GM18508 (cell line): ENCODE results near the gene CNDP2.
A peak's percentile ranks its signal among the peaks of the same experiment; 100 is the strongest.

Experiments
- ATAC-seq: cut with Tn5 transposase; IDR thresholded peaks from one replicate; pipeline ENCODE4 v1.9.1; 2021; ENCODE audit warnings: moderate number of reproducible peaks; ENCODE audit not compliant: insufficient read depth, unreplicated experiment

CNDP2 gene

DNA sequence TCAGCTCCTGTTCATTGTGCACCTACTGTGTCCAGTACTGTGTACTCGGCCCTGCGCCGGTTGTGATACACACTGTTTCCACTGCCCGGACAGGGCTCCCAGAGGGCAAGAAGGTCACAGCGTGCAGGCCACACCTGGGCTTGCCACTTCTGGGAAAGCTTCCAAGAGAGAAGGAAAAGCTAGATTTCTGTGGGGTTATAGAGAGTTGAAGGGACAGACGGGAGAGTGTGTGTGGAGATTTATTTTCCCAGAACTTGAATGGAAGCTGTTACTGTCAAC, 34.4 kb downstream of the CNDP2 start:
- ATAC-seq: no peak

DNA sequence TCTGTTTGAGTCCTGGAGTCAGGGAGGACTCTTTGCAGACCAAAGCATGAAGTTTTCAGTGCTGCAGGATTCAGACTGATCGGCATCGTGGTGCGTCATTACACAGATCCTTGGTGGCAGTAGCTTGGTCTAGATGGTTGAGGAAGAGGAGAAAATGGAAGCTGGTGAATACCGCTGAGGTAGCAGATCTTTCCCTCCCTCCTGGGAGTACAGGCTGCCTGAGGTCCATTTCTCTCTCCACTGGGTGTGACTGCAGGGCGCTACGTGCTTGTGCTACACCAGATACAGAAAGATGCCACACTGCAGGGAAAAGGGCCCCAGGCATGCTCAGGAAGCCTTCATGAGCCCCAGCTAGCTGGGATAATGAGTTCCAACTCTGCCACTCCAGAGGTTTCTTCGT, 34.9 kb downstream of the CNDP2 start:
- no peak for ATAC-seq

DNA sequence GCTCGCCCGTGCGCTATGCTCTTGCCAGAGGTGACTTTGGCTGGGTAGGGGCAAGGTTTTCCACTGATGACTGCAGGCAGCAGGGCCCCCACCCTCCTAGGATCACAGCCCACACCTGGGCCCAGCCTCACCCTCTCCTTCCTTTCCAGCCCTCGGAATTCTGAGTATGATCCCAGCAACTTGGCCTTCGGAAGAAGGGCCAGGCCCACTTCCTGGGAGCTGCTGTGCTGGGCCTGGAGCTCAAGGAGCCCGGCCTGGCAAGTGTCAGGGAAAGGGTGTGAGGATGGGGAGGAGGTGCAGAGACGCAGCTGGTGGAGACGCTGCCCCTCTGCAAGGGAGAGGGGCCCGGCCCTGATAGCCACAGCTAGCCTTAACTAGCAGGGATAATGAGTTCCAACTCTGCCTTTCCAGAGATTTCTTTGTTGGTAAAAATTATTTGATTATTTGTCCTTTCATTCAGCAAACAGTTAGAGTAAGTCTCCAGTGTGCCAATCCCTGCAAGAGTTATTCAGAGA, 36.4 kb downstream of the CNDP2 start:
- ATAC-seq: no peak

DNA sequence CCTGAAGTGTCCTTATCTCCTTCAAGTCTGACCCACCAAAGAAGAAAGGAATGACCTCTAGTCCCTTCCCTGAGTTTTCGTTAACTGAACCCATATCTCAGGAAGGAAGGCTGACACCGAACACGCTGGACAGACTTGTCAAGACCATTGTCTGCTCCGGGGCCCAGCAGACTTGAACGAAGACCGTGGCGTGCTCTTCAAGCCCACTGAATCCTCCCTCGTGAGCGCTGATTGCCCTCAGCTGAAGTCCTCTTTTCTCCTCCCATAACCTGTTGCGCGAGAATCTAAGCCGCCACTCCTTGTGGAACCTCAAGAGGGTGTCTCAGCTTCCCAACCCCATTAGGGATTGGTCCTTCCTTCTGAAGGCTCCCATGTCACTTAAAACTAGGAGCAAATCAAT, 37.5 kb downstream of the CNDP2 start:
- no peak for ATAC-seq

DNA sequence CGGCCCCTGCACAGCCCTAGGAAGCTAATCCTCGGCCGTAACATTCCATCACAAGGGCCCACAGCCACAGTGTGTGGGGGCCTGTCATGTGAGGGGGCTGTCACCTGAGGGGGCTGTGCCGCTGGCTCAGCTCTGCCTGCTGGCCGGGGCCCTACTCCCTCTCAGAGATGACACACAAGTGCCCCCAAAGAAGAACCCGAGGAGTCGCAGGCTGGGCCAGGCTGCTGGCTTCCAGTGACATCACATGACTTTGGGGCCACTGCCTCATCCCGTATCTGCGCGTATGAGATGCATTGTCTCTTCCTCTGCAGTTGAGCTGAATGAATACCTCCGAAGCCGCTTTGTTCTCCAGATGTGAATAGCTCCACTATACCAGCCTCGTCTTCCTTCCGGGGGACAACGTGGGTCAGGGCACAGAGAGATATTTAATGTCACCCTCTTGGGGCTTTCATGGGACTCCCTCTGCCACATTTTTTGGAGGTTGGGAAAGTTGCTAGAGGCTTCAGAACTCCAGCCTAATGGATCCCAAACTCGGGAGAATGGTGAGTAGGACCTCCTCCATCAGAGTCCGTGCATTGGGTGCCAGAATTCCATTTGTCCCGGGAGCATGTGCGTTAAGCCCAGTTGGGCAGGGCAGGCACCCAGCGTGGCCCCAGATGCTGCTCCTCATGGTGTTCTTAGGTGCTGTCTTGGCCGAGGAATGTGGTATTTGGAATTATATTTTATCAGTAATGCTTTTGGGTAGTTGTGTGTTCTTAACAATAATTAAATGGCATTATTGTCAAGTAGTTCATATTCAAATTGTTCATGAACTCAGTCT, 38.2 kb downstream of the CNDP2 start, which contains the start of gene CNDP1:
CNDP1 (plus strand) TSS at position 351 of the 820 bp plus-strand sequence; CDS start at position 519, 168 bp downstream.
- ATAC-seq: no peak

DNA sequence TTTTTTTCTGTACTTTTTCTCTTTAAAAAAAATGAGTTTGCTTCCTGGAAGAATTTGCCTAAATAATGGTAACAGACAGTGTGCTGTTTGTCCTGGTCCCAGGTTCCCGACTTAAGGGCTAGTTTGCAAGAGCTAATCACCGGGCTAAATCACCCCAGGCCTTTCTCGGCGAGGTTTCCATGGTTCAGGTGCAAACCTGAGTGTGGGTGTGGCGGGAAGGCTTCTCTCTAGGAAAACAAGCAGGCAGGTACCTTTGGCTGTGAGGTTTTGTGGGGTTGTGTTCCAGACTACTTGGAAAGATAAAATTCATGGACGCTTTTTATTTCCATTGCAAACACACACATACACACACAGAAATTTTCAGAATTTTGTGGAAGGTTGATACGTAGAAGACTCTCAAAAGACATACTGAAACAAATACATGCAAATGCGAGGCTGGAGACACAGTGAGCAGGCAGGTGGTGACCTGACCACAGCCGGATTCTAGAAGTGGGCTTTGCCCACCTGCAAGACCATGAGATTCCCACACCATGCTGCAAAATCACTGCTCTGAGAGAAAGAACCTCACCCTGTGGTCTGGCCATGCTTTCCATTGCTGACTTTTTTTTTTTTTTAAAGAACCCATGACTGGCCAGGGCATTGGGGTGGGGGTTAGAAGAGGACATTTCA, 39.0 kb downstream of the CNDP2 start:
- no peak for ATAC-seq

DNA sequence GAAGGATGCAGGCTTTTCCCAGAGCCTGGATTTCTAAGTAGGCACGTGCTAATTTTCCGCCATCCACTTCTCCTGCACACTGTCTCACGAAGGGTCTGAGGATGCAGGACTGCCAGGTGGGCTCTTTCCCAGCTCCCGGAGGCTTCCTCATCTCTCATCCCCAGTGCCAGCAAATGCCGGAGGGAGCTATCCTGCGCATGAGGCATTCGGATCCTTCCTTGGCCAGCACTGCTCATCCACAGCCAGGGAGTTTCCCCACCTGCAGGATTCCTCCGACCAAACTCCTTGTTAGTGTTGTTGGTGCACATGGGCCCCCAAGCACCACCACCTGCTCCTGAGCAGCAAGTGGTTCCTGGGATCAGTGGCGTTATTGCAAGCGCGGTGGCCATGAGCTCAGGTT, 43.1 kb downstream of the CNDP2 start:
- ATAC-seq: no peak

DNA sequence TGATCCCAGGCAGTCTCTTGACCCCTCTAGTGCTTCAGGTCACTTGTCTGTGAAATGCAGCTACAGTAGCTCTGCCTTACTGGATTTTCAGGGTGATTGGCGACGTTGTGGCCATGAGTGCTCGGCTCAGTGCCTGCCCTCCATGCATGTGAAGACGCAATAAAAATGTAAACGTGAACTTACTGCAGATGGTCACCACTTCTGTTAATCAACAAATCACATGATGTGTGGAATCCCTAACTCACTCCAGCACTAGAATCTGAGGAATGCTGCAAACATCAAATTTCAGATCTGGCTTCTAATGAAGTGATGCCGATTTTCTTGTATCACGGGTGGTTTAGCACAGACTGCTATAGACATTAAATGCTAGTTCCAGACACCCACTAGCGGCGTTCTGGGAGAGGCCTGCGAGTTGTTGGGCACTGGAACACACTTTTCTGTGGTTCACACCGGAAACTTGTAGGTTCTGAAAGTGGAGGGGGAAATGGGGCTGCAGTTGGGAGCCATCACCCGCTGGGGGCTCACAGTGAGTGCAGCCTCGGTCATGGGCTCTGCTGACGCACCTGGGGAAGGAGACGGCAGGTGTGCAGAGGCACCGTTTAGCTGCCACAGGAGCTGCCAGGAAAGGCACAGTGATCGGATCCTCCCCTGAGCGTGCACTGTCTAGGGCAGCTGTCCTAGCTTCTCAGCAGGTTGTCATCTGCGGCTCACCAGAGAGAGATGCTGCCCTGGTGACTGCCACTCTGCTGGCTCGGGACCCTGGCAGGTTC, 44.7 kb downstream of the CNDP2 start:
- no peak for ATAC-seq

DNA sequence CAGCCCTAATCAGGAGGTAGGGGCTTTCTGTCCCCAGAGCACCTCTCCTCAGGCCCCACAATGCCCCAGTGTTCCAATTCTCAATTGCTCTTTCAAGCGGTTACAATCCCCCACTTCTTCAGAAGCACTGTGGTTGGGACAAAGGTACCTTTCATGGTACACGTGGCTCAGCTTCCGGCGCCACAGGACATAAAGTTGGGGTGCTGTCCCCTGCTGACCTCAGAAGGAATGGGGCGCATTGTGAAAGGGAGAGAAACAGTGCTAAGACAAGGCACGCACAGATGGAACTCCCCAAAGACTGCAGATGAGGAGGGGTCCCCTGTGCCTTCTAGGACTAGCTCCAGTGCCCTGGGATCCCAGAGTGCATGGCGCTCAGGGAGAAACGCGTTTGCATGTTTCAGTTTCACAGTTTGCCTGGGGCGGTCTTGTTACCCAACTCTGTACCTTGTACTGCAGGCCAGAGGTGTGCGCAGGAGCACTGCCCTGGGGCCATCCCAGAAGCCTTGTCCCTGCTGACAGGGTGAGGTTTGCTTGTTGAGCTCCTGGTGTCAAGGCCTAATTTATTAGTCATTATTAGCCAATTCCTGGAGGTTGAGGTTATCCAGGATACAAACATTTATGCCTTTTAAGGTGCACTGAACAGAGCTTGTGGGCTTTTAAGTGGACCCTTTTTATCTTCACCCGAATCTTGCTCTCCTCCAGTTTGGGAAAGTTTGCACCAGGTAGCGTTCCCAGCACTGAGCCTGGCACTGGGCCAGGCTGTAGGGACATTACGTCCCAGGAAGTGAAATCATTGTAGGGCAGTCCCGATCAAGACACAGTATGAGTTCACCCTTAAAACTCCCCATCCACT, 45.8 kb downstream of the CNDP2 start:
- ATAC-seq: no peak

DNA sequence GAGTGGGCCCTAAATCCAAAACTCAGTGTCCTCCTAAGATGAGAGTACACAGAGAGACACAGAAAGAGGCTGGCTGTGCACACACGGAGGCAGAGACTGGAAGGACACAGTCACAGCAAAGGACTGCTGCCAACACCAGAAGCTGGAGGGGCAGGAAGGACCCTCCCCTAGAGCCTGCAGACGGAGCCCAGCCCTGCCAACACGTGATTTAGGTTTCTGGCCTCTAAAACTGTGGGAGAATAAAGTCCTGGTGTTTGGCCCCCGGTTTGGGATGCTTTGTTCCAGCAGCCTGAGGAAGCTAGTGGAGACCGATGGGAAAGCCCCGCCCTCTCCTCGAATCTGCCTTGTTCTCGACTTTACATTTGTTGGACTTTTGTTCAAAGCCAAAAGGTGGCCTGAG, 48.7 kb downstream of the CNDP2 start:
- ATAC-seq: no peak

DNA sequence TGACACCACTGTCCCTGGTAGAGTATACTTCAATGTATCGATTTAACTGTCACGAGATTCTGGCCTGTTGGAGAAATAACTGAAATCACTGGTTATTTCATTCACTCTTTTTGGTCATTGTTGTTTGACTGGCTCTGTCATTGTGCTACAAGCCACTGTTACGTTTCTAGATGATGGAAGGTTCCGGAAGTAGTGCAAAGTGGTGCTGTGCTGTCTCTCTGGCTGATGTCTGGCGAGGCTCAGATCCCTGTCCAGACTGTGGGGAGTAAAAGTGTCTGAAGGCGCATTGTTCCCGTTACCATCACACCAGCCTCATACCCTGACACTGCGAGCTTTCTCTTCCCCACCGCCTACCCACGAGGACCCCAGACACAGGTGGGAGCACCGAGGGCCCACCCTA, 49.8 kb downstream of the CNDP2 start:
- no peak for ATAC-seq

DNA sequence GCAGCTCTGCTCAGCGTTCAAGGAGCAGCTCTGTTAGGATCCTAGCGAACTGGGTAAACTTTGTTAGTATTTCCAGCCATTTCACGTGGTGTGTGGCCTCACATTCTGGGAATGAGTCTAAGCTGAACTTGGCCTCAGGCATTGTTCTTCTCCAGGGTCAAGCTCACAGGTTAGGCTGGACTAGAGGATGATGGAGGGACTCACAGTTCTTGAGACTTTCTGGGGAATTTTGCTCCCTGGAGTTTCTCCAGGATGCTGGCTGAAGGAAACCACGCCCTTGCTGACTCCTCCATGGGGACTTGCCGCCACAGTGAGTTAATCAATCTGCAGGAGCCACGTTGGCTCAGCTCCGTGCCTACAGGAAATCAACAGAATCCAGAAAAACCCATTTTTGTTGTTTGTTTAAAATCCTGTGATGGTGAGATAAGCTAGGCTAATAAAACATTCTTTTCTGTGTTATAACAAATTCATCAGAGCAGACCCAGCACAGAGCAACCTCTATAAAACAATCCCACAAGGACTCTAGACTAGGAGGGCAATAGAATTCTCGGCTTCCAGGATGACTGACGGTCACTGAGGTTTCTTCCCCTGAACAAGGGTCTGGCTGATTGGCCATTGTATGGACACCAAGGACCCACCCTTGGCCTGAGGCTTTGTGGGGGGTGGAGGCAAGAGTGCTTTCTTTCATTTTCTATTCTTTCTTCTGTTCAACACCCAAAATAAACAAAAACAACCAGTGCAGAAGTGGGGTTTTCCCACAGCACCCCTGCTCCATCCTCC, 50.8 kb downstream of the CNDP2 start:
- no peak for ATAC-seq

DNA sequence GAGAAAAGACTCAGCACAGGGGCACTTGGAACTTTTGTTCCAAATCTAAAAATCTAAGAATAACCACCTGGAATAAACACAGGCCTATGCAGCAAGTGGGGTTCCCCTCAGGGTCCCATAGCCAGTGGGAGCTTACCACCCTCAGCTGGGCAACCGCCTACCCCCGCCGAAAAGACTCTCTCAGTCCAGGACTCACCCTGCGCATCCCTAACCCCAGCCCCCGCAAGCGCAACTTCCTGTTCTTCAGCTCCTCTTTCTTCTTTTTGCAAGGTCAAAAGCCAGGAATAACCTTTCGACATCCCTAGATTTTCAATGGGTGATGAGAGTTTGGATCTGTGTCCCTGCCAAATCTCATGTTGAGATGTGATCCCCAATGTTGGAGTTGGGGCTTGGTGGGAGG, 51.7 kb downstream of the CNDP2 start:
- ATAC-seq: no peak

DNA sequence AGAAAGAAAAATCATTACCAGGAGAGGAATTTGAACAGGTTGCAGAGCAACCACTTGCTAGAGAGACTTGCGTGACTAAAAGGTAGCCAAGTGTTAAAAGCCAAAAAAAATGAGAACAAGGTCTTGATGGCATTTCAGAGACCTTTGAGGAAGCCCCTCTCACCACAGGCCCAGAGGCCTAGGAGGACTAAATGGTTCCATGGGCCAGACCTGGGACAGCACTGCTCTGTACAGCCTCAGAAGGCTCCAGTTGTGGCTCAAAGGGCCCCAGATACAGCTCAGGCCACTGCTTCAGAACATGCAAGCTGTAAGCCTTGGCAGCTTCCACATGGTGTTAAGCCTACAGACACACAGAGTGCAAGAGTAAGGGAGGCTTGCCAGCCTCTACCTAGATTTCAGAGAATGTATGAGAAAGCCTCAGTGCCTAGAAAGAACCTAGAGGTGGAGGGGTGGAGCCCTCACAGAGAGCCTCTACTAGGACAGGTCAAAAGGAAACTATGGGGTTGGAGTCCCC, 53.5 kb downstream of the CNDP2 start:
- no peak for ATAC-seq

DNA sequence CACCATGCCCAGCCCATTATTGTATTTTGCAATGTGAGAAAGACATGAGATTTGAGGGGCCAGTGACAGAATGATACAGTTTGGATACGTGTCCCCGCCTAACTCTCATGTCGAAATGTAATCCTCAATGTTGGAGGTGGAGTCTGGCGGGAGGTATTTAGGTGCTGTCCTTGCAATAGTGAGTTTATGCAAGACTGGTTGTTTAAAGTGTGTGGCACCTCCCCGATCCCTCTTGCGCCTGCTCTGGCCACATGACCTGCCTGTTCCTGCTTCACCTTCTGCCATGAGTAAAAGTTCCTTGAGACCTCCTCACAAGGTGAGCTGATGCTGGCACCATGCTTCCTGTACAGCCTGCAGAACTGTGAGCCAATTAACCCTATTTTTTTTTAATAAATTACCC, 54.7 kb downstream of the CNDP2 start:
- ATAC-seq: no peak

DNA sequence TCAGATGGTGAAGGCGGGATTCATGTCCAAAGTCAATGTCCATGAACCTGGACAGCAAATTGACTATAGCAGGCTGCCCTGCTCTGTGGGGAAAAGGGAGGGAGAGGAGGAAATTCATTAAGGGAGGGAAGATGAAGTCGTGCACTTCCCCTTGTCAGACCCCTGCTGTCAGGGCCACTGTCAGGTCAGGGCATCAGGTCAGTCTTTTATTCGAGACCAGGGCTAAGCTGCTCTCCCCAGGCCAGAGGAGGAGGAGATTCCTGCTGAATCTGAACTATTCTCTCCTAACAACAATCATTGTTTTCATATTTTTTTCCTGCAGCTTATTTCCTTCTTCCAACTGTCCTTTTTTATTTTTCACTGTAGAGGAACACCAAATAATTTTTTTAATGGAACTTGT, 55.3 kb downstream of the CNDP2 start:
- no peak for ATAC-seq

DNA sequence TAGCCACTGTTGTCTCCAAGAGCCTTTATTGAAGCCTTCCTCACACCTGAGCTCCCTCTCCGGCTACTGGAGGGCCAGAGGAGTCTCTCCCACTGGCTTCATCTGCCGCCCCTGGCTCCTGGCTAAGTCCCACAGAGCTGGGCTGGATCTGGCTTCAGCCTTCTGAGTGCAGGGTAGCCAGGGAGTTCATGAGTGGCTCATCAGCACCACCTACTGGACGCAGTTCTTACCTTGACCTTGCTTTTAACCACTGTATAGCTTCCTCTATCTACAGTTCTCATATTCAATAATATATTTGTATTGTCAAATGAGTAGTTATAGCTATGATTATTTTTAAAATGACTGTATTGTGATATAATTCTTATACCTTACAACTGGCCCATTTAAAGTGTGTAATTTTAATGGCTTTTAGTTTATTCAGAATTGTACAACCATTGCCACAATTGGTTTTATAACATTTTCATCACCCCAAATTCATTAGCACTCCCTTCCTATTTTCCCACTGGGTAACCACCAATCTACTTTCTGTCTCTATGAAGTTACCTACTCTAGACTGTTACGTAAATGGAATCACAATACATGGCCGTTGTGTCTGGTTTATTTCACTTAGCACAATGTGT, 55.9 kb downstream of the CNDP2 start:
- ATAC-seq: peak; percentile 99

DNA sequence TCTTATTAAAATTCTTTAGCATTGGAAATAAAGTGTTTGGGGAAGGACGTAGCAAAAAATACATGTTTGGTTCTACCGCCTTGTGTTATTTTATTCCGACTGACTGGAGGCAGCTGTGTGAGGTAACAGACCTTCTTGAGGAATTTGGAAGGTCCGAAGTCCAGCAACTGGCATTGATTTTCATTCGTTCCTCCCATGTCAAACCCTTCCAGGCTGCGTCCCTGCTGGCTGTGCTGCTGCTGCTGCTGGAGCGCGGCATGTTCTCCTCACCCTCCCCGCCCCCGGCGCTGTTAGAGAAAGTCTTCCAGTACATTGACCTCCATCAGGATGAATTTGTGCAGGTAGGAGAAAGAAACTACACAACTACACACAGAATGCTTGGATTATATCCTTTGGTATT, 60.0 kb downstream of the CNDP2 start:
- ATAC-seq: no peak

DNA sequence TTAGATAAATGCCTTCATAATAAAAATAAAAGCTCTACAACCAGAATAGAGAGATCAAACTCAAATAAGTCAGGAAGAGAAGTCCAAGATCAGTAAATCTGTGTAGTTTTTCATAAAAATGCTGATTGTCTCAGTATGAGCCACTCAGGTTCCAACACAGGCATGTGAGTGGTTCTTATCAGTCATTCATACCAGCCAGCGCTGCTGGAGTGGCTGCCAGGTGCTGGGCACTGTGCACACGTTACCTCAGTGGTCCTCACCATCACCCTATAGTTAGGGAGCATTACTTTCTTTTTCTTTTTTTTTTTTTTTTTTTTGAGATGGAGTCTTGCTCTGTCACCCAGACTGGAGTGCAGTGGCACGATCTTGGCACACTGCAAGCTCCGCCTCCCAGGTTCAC, 61.9 kb downstream of the CNDP2 start:
- ATAC-seq: no peak
